ENCODE data around the gene DEPP1. TPM values are rescaled to one million over a fixed set of nuclear protein-coding genes. Genes with fewer than 3 reads are reported as not detected.

The DEPP1 gene
- total and polyA plus RNA-seq, 2 of the 4 experiments (the other 2 are of a cell fraction): 13.6 to 30.0 TPM

DNA sequence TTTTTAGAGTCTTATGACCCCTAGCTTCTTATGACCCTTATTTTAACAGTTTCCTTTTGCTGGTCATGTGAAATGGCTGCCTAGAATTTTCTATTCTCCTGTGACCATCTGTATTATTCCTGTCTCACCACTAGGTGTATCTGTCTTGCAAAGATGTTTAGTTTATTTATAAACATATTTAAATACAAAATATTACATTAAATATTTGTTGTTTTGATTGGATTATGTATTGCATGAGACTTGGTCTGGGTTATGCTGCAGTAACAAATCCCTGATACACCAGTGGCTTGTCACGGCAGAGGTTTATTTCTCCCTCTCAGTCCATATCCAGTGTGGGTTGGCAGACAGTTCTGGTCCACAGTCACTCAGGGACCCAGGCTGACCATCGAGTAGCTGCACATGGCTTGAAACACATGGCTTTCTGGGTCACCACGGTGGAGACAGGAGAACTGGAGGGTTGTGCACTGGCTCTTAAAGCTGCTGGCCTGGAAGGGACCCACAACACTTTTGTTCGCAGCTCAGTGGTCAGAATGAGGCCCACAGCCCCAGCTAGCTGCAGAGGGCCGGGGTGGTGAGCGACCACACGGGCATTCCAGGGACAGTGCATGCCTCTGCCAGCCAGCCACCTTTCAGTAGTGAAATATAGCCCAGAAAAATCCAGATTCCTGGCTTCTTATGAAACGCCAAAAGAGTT lies 11.6 kb downstream of the DEPP1 start:
- Histone ChIP-seq H2AK5ac (ENCODE audit: low read depth, low read length) (peak overlapping the region; percentile 66; the same call in 1 of the 2 replicates), H3K4ac (ENCODE audit: low read depth, low read length) (peak overlapping the region; percentile 28), H2AK9ac (replicated peaks; ENCODE audit: low read depth, low read length, poor library complexity) (peak overlapping the region; percentile 49), H4K91ac (ENCODE audit: insufficient read depth, low read depth, low read length) (0 out of 2 replicates have a peak overlapping the region, but pooled peaks have one; percentile 13), H3K56ac (ENCODE audit: extremely low read depth, insufficient read depth, low read length) (no peak overlapping the region), H3K9ac (ENCODE audit: low read depth, low read length) (no peak overlapping the region), H2BK120ac (ENCODE audit: low read depth, low read length) (no peak overlapping the region), H2AFZ (replicated peaks; ENCODE audit: low read length, poor library complexity) (no peak overlapping the region), H3K27me3 (ENCODE audit: control insufficient read depth, insufficient read depth, low read length) (no peaks in the 10 kb centered on the region), H3K9me3 (ENCODE audit: control insufficient read depth, insufficient read depth, low read length) (no peaks in the 10 kb centered on the region), H3K27ac (ENCODE audit: insufficient read depth, low read length) (no peak overlapping the region), H3K9me1 (ENCODE audit: insufficient read depth, low read length) (peaks cover 11% of the 10 kb centered on the region), H3K14ac (replicated peaks; ENCODE audit: low read depth, low read length) (no peak overlapping the region), H4K8ac (ENCODE audit: low read depth in 2 of 2, low read length in 2 of 2) (peak overlapping the region in 1 of 2 experiments; percentile 38; a peak in 2 of 4 replicates), H3K4me1 (ENCODE audit: control insufficient read depth, insufficient read depth, low read length) (peaks cover 32% of the 10 kb centered on the region), H4K20me1 (ENCODE audit: insufficient read depth, low read length) (no peaks in the 10 kb centered on the region), H2BK15ac (ENCODE audit: low read depth, low read length) (no peak overlapping the region), H3K79me1 (ENCODE audit: low read depth in 1 of 2, low read length in 2 of 2) (peaks cover 0 to 12% of the 10 kb centered on the region in 2 experiments; a peak in 1 of 4 replicates), H3K36me3 (ENCODE audit: control insufficient read depth, insufficient read depth, low read length) (peaks cover 10% of the 10 kb centered on the region; the same call in 1 of the 2 replicates), H4K5ac (ENCODE audit: low read depth, low read length) (no peak overlapping the region), H2BK20ac (ENCODE audit: low read depth, low read length) (0 out of 2 replicates have a peak overlapping the region, but pooled peaks have one; percentile 36), H3K4me2 (ENCODE audit: low read depth, low read length) (no peak overlapping the region), H3K23ac (ENCODE audit: low read depth, low read length) (no peak overlapping the region), H2BK5ac (ENCODE audit: low read depth, low read length, poor library complexity, severe bottlenecking) (no peak overlapping the region), H3K4me3 (ENCODE audit: insufficient read depth, low read depth, low read length) (no peak overlapping the region), H3K18ac (ENCODE audit: low read depth, low read length) (no peak overlapping the region)
- CTCF ChIA-PET: interaction anchor here (0.6 kb wide), 1 partner anchor 380 kb away, joined by 3 read pairs; no protein-coding TSS in a partner anchor
- 91% methylated on average over 5 of the region's 8 CpGs; no CpG with 5 or more reads in 1 of the 2 experiments for WGBS, 2 experiments (ENCODE audit: extremely low coverage in 2 of 2, insufficient read length in 1 of 2)
- TF ChIP-seq MXI1 (IDR thresholded peaks at IDR 0.05; ENCODE audit: borderline replicate concordance, low read depth, low read length): no peak
- TF ChIP-seq POLR2A (IDR thresholded peaks at IDR 0.05; ENCODE audit: low read depth, low read length): no peak
- TF ChIP-seq, protein P1, sequence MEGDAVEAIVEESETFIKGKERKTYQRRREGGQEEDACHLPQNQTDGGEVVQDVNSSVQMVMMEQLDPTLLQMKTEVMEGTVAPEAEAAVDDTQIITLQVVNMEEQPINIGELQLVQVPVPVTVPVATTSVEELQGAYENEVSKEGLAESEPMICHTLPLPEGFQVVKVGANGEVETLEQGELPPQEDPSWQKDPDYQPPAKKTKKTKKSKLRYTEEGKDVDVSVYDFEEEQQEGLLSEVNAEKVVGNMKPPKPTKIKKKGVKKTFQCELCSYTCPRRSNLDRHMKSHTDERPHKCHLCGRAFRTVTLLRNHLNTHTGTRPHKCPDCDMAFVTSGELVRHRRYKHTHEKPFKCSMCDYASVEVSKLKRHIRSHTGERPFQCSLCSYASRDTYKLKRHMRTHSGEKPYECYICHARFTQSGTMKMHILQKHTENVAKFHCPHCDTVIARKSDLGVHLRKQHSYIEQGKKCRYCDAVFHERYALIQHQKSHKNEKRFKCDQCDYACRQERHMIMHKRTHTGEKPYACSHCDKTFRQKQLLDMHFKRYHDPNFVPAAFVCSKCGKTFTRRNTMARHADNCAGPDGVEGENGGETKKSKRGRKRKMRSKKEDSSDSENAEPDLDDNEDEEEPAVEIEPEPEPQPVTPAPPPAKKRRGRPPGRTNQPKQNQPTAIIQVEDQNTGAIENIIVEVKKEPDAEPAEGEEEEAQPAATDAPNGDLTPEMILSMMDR (conservative IDR thresholded peaks at IDR 0.05; ENCODE audit: low read depth, low read length): peak; percentile 17; the same call in 1 of the 2 replicates
- TF ChIP-seq RCOR1 (IDR thresholded peaks at IDR 0.05; ENCODE audit: insufficient replicate concordance, low read length): no peak
- TF ChIP-seq SMC3 (IDR thresholded peaks at IDR 0.05; ENCODE audit: low read depth, low read length): no peak
- TF ChIP-seq MAFK (IDR thresholded peaks at IDR 0.05; ENCODE audit: low read depth, low read length): no peak
- TF ChIP-seq, protein P2, sequence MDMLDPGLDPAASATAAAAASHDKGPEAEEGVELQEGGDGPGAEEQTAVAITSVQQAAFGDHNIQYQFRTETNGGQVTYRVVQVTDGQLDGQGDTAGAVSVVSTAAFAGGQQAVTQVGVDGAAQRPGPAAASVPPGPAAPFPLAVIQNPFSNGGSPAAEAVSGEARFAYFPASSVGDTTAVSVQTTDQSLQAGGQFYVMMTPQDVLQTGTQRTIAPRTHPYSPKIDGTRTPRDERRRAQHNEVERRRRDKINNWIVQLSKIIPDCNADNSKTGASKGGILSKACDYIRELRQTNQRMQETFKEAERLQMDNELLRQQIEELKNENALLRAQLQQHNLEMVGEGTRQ (IDR thresholded peaks at IDR 0.05; ENCODE audit: low read depth, low read length): no peak
- TF ChIP-seq RFX5 (IDR thresholded peaks at IDR 0.05; ENCODE audit: low read depth, low read length): no peak
- no peak for DNase-seq
- in situ Hi-C loops (cut with MboI; ENCODE audit: low sequenced_read_pairs) (no loop called here), intact Hi-C loops (cut with micrococcal nuclease) (no loop called here), dilution Hi-C loops (cut with HindIII; ENCODE audit: low sequenced_read_pairs, unreplicated experiment) (no loop called here)
- ATAC-seq (ENCODE audit: low read depth): no peak
- BruUV-seq (replicated peaks): no TSS peak
- POLR2A ChIA-PET (ENCODE audit: unreplicated experiment): no interaction called here

All from IMR-90 (cell line).